HG03354 (cell line): ENCODE results near the gene KSR1.
"Not testable (repeated sequence)": the region's sequence is repeated elsewhere in the genome, so short reads cannot be mapped to it uniquely, and the experiment has no call there.

ENCODE experiments used
- ATAC-seq: cut with Tn5 transposase; IDR thresholded peaks from one replicate; pipeline ENCODE4 v1.9.1; 2021; ENCODE audit warnings: mild to moderate bottlenecking; ENCODE audit not compliant: unreplicated experiment, poor library complexity, severe bottlenecking

KSR1 gene

DNA sequence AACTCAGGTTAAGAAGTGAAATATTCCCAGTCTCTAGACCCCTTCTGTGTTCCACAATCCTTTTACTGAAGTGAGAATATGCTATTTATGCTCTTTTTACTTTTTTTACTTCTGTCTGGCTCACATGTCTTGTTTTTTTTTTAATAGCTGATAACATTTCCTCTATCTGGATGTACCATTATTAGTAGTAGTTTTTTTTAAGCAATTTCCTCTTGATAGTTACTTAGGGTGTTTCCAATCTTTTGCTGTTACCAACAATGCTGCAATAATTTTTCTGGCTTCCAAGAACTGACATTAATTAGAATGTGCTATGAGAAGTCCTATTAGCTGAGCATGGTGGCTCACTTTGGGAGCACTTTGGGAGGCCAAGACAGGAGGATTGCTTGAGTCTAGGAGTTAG, 32.0 kb downstream of the KSR1 start:
- ATAC-seq, result no peak

DNA sequence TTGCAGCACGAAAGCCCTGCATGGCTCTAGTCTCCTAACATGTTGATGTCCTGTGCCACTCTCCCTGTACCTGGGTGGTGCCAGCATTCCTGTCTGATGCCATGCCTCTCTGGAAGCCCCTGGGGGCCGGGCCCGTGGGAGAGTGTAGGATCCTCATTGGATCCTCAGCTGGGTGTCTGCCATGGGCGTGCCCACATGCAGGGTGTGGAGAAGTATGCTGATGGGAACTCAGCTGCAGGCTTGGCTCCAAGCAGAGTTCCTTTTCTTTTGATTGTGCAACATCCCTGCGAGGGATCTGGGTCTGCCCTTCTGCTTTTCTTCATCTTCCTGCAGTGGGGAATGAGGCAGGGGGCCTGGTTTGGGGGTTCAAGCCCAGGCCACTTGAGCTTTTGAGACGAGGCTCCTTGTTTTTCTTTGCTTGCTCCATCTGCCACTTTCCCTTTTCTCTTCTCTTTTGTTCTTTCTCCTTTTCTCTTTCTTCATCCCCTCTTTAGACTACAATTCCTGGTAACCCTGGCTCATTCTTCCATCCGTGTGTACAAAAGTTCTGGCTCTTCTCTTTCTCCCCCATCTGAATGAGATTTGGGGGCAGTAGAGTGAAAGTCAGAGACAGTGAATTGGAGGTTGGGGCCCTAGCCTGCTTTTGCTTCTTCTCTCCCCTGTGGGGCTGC, 32.9 kb downstream of the KSR1 start:
- ATAC-seq, result no peak

- ATAC-seq, result no peak
Observed at GRCh38 chr17:27490391-27490790, 34.1 kb downstream of the KSR1 start.

GRCh38 chr17:27491713-27492190, 35.5 kb downstream of the KSR1 start:
- ATAC-seq, result no peak

DNA sequence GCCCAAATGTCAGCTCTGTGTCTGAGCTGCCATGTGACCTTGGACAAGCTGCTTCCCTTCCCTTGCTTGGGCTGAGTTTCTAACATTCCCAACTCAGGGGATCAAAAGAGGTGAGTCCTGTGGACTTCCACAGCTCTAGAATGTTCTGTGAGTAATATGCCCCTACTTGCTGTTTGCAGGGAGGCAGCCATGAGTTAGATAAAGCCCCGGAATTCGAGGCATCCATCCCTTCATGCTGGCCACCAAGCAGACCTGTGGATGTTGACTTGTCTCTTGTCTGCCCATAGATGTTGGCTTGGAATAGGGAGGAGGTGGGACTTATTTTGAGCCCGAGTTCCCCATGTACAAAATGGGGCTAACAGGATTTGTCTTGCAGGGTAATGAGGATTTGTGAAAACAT, 36.2 kb downstream of the KSR1 start:
- ATAC-seq, result no peak

DNA sequence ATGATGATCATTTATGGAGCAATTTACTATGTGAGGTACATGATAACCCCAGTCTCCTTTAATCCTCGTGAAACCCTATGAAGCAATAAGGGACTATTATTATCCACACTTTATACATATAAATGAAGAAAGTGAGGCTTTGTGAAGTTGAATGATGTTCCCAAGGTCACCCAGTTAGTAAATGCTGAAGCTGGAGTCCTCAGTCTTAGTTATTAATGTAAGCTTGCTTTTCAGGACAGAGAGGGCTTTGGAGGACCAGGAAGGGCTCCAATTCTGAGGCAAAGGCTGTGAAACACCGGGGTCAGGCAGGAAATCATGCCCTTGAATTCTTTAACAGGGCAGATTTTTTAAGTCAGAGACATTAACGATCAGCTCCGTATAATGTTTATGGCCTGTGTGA, 36.8 kb downstream of the KSR1 start:
- no peak for ATAC-seq

DNA sequence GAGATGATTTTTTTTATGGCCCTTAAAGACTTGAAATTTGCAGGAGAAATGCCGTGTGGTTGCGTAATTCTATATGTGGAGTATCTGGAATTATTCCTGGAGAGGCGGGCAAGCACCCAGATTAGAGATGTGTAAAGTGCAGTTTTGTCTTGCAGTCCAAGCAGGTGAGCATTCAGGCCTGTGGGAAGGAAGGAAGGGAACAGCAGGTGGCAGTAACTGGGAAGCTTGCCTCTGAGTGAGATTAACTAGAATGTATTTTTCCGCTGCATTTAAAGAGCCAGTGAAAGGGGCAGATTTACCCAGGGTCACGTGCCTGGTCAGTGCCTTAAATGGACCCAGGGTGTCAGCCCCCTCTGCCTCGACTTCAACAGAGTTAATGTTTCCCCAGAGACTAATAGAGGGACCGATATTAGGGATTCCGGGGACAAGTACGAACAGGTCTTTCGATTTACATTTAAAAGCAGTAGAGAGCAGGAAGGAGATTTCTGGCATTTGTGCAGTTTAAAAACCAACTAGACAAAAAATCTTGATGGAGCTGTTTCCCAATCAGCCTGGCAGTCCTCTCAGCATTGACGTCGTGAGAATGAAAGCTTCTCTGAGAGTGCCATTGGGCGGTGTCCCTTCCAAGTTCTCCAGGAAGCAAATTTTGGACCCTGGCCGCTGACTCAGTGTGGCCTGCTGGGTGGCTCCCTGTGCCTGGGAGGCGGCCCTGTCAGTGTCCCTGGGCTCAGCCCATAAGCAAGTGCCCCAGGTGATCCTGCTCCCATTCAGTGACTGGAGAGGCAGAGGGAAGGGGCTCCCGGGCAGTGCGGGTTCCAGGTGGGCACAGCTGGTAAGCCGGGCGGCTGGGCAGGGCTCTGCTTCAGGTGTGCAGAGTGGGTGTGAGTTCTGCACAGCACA, 38.2 kb downstream of the KSR1 start:
- ATAC-seq, result no peak

DNA sequence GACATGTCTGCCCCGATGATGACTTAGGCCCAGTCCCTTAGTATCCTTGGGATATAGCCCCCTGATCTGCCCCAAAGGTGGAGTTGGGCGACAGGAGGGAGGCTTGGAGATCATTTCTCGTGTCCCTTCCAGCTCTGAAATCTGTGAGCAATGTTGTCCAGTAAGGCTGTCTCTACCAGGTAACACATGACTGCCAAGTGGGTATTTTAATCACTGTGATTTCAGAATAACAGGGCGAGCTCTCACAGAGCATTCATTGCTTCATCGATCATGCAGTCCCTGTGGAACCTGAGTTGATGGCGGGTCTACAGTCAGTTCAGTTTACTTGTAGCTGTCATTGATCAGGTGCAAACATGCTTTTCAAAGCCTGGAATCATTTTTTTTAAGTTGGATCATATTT, 39.2 kb downstream of the KSR1 start:
- peak; percentile 47 for ATAC-seq

GRCh38 chr17:27496005-27496404, 39.8 kb downstream of the KSR1 start:
- ATAC-seq, result peak; percentile 34

GRCh38 chr17:27496437-27496943, 40.2 kb downstream of the KSR1 start:
- peak; percentile 47 for ATAC-seq

DNA sequence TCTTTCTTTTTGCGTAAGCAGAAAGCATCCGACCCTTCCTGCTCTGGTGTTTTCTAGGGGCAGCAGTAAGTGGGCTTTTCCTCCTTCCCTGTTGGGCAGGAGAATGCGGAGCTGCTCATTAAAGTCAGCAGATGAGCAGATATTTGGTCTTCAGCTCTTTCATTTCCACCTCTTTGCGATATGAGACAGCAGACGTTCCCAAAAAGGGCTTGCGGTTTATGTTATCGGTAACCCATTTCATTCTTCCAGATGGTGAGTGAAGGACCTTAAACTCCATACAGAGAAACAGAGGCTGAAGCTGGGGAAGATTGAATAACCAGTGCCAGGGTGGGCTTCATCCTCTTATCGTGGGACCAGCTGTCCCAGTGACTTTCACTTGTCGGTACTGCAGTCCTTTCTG, 40.7 kb downstream of the KSR1 start:
- ATAC-seq, result no peak

DNA sequence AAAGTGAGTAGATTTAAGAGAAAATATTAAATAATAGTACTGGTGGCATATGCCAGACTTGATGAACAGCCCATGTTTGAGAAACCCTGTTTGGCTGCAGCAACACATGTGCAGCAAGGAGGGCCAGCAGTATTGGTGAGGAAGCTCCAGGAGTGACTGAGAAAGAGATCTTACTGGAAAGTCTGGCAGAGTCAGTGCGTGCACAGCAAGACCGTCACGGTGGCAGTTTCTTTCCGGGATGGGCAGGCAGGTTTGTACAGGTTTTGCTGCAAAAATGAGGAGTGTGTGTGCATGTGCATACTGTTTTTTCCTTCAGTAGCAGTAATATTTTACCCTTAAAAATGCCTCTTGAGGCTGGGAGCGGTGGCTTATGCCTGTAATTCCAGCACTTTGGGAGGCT, 41.4 kb downstream of the KSR1 start:
- ATAC-seq, result no peak

DNA sequence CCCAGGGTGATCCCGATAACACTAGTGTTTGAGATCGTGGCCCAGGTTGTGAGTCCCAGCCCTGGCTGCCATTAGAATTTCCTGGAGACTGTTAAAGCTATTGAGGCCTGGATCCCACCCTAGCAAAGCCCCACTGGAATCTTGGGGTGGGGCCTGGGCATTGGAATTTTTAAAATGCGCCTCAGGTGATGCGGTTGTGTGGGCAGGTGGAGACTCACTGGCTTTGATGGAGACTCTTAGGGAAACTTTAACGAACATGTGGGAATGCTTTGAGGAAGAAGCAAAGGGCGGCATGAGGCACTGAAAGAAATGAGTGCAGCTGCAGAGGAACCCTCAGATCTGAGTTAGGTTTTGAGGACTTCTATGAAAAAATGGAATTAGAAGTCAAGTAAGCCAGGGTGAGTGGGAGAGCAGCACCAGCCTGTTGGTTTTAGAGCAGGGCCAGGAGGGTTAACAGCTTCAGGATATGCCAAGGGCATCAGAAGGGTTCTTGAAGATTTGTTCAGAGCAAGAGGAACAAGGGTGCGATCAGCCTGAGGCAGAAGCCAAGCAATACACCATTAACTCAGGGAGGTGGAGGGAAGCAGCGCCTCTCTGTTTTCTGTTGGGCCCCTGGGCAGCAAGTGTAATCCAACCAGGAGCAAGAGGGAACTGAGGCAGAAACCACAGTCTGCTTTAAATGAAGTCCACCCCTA, 42.5 kb downstream of the KSR1 start:
- ATAC-seq, result no peak

DNA sequence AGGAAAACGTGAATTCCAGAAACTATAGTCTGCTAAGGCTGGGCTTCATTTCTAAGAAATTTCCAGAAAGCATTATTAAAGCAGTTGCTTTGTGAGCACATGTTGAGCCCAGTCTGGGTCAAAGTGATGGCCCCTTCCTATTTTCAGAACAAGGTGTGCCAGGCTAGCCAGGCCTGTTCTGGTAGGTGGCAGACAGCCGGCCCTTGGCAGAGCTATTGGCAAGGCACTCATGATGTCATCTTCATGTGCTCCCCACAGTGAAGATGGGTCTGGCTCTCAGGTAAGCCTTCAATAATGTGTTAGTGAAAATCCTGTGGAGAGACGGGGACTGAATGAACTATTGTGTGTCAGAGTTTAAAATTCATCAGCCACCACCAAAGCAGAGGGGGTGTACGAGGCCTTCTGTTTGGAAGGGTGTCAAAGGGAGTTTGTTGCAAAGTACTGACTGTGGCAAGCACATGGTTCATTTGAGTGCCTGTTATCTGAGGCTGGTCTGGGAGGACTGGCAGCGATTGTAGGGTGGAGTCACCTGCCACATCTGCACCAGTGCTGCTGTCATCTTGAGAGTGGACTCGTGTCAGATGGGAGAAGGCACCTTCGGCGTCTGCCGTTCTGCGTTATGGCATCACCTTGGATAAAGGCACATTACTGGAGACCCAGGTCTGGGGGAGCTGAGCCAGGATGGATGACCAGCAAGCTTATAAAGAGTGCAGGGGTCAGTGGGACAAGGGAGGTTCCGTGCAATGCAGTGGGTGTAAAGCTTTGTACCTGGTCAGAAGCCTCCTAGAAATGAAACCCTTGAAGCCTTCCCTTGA, 43.4 kb downstream of the KSR1 start:
- no peak for ATAC-seq

GRCh38 chr17:27501338-27501737, 45.1 kb downstream of the KSR1 start:
- ATAC-seq, result not testable (repeated sequence)

DNA sequence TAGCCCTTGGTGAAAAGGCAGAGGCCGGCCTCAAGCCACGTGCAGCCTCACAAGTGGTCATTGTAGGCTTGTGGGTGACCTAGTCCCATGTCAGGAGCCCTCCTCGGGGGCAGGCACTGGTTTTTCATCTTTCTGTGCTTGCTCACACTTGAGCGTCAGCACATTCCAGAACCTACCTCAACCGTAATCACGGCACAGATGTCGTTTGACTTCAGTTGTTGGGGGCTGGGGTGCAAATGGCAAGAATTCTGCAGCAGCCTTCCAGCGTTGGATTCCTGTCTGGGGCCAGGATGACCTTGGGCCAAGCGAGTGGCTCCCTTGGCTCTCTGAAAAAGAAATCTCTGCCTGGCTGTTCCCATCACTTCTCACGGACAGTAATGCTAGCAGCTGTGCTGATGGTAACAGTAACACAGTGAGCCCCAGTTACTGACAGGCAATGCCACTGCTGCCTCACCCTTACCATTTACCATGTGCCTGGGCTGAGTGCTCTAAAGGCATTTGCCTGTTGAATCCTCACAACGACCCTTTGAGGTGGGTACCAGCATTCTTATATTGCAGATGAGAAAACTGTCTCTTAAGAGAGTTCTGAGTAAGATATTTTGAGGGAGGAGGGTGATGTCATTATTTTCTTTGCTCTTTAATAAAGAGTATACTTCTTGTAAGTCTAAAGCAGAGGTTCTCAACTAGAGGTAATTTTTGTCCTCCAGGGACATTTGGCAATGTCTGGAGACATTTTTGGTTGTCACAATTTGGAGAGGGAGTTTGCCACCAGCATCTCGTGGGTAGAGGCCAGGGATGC, 46.5 kb downstream of the KSR1 start:
- ATAC-seq, result no peak

GRCh38 chr17:27503611-27504010, 47.4 kb downstream of the KSR1 start:
- ATAC-seq, result no peak

DNA sequence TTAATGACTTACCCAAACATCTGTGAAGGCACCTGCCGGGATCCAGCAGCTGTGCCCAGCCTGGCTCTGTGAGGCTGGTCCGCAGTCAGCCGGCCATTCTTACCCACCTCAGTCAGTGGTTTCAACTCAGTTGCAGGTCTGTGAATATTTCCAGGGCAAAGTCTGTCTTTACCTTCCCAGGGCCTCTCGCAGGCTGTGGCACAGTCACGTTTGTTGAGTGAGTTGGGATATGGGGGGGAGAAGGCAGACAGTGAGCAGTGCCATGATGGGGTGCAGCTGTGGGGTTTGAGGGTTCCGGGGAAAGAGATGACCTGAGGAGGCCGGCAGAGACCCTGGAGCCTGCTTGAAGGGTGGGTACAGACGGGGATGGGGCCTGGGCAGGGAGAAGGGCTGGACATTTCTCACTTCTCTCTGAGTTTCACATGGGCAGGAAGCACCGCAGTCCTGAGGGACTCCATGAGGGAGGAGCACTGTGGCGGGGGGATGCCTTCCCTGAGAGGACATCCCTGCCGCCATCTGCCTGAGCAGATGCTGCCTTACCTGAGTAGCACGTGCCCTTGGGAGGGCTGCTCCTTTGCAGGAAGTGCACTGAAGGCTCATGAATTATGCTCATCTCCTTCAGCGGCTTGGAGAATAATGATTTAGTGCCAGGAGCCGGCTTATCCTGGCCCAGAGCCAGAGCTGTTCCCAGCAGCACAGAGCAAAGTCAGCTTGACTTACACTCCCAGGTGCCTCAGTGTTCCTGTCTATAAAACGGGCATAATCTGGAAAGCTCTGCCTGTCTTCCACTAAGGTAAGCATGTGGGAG, 48.1 kb downstream of the KSR1 start:
- no peak for ATAC-seq
